GM18508 (cell line): Measurements from ENCODE around the gene ARHGAP19.

Experiments
- ATAC-seq: cut with Tn5 transposase; IDR thresholded peaks from one replicate; pipeline ENCODE4 v1.9.1; 2021; ENCODE audit warnings: moderate number of reproducible peaks; ENCODE audit not compliant: insufficient read depth, unreplicated experiment

ARHGAP19 gene, protein sequence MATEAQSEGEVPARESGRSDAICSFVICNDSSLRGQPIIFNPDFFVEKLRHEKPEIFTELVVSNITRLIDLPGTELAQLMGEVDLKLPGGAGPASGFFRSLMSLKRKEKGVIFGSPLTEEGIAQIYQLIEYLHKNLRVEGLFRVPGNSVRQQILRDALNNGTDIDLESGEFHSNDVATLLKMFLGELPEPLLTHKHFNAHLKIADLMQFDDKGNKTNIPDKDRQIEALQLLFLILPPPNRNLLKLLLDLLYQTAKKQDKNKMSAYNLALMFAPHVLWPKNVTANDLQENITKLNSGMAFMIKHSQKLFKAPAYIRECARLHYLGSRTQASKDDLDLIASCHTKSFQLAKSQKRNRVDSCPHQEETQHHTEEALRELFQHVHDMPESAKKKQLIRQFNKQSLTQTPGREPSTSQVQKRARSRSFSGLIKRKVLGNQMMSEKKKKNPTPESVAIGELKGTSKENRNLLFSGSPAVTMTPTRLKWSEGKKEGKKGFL

DNA sequence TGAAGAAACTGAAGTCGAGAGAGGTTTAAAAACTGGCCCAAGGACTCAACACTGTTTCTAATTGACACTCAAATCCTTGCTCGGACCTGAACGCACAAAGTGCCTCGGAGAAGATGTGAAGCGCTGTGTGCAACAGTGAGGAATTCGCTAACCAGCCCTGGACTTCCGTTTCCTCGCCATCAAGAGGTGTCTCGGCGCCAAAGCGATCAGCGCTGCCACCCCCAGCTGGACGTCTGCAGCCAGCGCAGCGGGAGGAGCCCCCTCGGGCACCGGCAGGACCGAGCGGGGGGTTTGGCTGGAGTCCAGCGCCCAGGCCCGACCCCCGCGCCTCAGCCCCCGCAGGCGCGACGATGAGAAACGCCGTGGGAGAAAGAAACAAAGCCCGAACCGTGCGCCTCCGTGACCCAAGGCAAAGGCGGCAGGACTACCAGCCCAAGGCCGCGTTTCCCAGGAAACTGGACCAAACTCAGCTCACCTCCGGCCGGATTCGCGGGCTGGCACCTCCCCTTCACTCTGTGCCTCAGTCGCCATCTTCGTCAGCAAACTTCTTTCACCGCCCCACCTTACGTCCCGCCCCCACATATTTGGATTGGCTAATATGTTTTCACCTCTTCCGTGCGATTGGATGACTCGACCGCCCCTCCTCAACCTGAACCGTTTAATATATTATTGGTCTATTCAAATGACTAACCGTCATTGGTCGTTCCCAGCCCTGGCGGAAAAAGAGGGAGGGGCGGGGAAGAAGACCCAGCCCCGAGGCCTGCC is at the start of gene ARHGAP19:
ARHGAP19 (minus strand) TSS at position 541 of the 765 bp plus-strand sequence; CDS start at position 531, 10 bp downstream.
- ATAC-seq: peak; percentile 92

DNA sequence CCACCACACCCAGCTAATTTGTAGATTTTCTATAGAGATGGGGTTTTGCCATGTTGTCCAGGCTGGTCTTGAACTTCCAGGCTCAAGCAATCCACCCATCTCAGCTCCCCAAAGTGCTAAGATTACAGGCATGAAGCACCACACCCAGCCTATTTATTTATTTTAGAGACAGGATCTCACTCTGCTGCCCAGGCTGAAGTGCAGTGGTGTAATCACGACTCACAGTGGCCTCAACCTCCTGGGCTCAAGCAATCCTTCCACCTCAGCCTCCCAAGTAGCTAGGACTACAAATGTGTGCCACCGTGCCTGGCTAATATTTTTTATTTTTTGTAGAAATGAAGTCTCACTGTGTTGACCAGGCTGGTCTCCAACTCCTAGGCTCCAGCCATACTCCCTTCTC is 49.0 kb upstream of the ARHGAP19 start:
- ATAC-seq: no peak

DNA sequence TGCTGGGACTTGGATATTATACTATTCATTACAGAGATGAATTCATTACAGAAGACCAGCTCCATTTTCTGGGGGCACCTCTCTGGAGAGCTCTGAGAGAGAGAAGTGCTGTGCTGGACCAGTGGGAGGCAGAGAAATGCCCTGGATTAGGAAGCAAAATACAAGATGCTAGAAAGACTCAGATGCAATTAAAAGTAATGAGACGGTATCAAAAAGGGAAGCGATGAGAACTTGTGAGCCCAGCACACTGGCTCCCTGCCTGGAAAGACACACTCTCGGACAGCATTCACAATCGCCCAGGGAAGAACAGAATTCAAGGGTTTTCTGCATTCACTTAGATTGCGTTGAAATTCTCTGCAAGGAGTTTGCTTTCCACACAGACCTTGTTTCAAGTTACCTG is 45.6 kb upstream of the ARHGAP19 start:
- ATAC-seq: no peak

DNA sequence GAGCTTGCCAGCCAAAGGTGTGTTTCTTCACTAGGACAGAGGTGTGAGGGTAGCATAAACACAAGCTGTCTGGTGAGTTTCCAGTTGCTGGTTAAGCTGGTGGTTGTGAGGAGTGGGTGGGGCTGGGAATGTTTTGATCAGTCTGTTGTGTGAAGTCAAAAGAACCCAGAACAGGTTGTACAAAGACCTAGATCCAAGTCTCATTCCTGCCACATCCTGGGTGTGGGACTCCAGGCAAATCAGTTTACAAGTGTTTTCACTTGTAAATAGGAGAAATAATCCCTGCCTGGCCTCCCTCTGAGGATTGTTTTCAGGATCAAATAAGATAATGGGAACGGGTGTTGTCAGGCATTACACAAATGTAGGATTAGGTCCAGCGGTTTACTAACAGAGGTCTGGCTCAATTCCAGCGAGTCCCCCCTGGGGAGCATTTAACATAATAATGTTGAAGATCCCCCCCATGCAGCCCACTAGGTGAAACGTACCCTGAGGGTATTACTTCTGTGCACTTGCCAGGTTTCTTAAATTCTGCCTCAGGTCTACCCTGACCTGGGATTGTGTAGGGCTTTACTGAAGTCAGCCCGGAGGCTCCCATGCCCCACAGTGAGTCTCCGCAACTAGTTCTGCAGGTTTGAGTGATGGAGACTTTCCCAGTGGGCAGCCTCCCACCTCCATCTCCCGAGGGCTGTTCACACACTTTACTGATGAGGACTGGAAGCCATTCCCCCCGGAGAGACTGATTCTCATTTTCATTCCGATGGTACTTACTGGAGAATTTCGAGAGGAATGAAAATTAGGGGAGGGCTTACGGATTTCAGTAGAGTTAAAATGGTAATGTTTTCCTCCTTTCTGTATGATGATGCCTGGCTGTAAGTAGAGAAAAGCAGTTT is 44.8 kb upstream of the ARHGAP19 start:
- no peak for ATAC-seq

DNA sequence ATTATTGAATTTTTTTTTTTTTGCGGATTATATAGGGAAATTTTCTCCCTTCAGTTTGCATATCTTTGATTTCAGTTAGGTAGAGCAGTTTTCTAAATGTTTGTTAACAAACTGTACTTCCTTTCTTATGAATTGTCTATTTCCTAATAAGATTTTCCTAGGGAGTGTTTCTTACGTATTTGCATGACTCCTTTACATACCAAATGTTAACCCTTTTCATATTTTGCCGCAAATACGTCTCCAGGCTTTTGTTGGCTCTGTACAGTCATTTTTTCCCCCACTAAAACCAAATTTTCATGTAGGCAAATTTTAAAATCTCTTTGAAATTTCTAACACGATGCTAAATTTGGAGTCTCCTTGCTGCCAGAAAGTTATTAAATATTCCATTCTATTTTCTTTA is 44.0 kb upstream of the ARHGAP19 start:
- ATAC-seq: no peak

DNA sequence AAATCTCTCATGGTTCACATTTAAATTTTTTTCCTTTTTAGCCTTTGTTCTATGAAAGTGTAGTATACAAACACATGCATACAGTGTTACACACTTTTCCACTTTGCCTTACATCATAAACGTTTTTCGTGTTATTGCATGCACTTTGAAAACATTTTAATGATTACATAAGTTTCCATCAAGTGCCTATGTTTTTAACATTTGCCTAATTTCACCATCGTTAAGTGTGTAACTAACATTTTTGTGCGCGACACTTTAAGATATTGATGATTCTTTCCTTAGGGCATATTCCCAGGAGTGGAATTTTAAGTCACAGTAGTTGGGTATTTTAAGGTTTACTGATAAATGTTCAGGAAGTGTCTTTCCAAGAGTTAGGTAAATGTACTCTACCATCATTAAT is 43.6 kb upstream of the ARHGAP19 start:
- no peak for ATAC-seq

DNA sequence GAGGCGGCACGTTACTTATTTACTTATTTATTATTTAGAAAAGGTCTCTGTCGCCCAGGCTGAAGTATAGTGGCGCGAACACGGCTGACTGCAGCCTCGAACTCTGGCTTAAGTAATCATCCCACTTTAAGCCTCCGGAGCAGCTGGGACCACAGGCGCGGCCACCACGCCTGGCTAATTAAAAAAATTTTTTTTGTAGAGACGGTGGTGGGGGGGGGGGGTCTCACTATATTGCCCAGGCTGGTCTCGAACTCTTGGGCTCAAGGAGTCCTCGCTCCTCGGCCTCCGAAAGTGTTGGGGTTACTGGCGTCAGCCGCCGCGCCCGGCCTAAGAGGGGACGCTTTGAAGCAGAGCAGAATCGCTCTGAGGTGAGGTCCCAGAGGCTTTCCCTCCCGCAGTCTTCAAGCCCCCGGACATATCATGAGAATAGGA is 42.8 kb upstream of the ARHGAP19 start:
- no peak for ATAC-seq

DNA sequence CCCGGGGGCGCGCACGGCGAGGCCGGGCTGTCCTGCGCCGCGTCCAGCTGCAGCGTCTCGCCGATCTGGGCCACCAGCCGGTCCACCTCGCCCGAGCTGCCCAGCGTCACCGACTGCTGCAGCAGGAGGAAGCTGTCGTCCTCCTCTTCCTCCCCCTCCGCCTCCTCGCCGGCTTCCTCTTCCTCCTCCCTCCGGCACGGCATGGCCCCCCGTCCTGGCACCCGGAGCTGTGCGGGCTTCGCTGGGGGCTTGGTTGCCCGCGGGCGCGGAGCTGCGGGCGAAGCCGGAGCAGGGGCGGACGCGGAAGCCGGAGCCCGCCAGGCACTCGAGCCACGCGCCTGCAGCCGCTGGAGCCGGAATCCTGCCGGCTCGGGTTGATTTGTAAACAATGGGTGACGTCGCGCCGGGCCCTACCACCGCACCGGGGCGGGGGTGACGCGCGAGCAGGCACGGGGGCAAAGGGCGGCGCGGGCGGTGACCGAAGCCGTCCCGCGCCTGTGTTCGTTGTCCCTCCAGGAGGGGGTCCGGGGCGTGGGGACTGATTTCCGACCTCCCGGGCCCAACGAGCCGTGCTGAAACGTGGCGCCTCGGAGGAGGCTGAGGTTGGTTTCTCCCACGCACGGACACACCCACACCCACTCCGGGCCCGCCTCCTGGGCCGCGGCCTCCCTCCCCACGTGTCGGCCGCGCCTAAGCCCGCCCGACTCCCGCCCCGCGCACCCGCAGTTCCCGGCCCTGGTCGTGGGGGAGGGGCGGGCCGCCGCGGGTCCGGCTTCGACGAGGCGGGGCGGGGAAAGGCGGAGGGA is 42.1 kb upstream of the ARHGAP19 start, which contains the start of gene FRAT2:
FRAT2 (minus strand) TSS at position 360 of the 806 bp plus-strand sequence; CDS start at position 203, 157 bp downstream.
- ATAC-seq: peak; percentile 59

DNA sequence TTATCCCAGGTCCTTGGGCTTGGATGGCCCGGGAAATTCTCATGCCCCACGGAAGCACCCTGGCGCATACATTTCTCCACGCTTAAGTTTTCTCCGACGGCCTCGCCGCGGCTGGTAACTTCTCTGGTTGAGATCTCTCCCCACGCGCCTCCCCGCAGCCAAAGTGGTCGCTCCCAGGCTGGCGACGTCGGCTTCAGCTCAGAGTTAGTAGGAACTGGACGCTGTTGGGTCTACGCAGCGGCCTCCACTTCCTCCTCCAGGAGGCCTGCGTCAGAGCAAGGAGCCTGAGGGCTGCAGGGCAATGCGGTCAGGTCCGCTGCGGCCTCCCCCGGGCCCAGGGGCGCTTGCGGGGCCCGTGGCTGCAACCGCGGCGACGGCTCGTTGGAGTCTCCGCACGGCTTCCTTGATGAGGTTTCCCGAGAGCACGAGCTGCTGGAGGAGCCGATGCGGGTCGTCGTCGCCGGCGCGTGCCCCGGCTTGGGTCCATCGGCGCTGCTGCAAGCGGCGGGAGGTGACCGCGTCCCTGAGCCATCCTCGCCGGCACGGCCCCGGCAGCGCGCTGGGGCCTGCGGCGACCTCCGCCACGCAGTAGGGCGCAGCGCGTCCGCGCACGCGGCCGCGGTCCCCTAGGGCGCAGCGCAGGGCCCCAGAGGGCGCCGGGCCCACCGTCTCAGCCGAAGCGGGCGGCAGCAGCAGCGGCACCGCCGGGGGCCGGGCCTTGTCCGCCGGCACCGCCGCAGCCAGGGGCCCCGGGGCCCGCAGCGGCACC is 41.3 kb upstream of the ARHGAP19 start:
- no peak for ATAC-seq

DNA sequence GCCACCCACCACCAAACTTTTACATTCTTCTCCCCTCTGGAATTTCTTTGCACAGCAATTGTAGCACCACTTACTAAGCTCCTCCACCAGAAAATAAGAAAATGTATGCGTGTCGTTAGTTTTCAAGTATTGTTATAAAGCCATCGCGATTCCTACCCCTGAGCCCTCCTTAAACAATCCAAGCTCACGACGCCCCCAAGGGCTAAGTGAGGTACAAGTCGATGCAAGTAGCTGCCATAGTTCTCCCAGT is 40.8 kb upstream of the ARHGAP19 start:
- ATAC-seq: no peak

DNA sequence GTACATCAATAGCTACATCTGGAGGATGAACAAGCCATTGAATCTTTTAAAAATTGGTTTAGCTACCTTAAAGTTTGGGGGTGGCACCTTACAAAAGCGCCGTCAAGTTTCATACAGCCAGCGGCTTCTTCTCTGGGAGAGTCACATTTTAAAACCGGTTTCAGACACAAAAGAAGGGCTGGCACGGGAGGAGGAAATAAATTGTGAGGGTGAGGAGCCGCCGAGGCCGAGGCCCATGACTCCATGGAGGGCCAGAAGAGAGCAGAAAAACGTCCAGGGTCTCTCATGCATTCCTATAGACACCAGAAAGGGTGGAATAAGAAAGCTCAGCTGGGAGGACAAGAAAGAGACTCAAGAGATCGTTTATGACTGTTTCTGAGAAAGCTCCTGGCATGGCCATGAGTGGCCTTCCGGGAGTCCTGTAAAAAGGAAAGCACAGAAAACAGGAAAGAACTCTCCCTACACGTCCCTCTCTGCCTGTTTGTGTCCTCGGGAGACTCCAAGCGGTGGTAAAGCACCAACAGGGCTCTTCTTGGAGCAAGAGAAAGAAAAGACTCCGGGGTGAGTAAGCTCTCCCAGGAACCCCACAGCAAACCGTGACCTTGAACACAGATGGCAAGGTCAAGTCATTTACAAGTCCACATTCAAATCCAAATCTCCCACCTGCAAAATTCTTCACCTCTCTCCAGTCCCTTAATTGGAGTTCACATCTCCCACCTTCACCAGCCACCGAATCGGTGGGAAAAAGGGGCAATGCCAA is 40.3 kb upstream of the ARHGAP19 start:
- ATAC-seq: no peak

DNA sequence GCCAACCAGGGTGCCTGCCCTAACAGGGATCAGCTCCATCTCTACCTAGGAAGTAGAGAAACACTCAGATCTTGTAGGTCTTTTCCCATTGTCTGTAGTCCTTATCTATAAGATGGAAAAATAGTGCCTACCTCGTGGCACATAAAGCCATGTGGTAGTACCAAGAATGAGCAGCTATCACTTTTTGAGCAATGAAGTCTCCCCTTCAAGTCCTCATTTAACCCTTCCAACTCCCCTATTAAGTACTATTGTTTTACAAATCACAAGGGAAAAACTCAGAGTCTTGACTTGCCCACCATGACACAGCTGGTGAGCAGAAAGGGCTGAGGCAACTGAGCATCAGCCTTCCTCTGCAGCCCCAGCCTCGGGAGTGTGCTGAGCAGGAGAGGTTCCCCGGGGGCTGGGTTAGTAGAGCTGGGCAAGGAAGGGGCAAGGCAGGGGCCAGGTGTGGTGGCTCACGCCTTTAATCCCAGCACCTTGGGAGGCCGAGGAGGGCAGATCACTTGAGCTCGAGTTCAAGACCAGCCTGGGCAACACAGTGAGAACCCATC is 38.8 kb upstream of the ARHGAP19 start:
- no peak for ATAC-seq

DNA sequence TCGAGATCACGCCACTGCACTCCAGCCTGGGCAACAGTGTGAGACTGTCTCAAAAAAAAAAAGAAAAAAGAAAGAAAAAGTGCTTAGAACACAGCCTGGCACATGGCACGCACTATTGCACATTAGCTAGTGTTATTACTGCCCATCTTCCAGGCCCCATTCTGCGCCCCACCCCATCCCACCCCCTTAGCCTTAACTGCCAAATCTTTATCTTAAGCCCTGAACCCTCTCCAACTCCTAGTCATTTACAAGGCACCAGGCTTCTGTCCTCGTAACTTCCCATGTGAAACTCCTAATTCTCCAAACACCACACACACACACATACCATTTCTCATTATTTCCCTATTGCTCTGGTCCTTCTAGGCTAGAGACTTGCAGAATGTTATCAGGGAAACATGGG is 37.3 kb upstream of the ARHGAP19 start:
- no peak for ATAC-seq

DNA sequence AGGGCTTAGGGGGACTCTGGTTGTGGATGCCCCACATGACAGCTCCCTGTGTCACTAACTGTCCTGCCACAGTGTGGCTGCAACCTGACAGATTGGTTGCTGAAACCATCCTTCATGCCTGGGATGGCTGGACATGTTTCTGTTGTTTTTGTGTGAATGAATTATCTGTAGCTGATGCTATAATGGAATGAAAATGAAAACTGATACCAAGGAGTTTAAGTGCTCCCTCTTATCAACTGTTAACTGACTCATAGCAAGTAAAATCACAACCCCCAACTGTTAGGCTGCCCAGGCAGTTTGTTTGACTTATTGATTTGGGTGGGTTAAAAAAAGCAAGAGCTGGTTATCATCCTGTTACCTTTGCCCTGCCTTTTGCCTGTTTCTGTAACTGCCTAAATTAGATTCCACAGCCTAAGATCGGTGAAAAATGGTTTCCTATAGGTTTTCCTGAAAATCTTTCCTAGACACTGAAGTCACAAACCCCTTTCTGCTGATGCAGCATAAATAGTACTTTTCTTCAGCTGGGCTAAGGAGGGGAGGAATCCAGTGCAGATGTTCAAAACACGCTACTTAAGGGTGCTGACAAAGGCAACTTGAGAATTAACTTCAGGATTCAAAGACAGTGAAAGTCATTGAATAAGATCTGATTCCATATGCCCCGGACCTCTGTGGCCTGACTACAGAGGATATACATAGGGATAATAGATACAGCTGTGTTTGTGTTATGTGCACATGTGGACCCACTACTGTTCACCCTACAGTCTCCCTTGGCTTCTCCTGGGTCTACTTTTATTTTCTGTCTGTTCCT is 36.4 kb upstream of the ARHGAP19 start:
- ATAC-seq: no peak

DNA sequence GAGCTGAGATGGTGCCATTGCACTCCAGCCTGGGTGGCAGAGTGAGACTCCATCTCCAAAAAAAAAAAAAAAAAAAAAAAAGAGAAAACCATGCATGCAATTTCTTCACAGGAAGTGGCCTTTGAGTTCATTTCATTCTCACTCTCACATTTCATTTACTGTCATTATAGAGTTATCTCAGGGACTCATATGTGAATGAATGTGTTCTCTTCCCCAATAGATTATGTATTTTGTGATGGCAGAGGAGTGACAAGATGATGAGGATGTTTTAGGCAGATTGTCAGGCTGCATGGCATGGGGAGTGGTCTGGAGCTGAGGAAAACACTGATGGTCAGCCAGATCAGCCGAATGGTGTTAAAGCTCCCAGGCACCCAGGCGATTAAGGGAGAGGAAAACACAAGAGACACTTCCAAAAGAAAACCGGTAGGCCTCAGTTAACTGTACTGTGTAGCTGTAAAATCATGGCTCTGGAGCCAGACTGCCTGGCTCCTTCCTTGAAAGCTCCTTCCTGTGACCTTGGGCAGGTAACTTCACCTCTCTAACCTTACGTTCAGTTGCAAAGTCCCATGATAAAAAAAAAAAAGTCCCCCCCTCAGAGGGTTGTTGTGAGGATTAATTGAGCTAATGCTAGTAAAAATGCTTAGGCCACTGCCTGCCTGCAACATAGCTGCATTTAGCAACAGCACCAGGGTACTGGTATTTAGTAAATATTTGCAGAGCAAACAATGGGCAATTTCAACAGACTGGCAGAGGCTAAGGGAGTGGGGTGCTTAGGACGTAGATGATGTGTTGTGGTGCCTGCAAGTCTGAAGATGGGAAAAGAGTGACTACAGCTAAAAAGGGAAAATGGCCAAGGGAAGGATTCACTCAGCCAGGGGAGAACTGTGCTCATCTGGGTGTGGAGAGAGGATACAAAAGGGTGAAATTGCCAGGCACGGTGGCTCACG is 35.2 kb upstream of the ARHGAP19 start:
- ATAC-seq: no peak

DNA sequence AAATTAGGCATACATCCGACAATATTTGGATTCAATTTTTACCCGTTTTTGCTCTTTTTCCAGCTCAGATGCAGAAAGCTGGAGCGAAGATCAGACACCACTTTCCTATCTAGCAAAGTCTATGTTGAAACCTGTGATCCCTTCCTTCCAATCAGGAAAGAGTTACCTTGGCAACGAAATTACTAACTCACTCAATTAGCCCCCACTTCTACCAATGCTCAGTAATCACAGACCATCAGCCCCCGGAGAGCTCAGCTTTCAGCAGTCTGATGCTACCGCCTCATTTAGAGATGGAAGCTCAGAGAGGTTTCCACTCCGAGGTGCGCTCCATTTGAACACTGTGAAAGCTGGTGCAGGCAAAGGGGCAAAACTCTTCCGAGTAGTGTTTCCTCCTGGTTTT is 33.3 kb upstream of the ARHGAP19 start:
- ATAC-seq: no peak
